B cell (primary cell): ENCODE measurements around the gene ZNF609. TPM values are rescaled to one million over a fixed set of nuclear protein-coding genes. Genes with fewer than 3 reads are reported as not detected.

Source experiments
- ATAC-seq: fragments of 200-7000 bp; cut with Tn5 transposase; one replicate; pipeline ENCODE4 v1.10.0; 2021; ENCODE audit warnings: low read depth, mild to moderate bottlenecking, moderate number of reproducible peaks, moderate library complexity
- CTCF ChIA-PET: fragments of 350-600 bp; sonication (Branson Sonifier 250); formaldehyde crosslinking; loops from one replicate; lab custom pipeline; 2021; ENCODE audit warnings: antibody characterized with exemption, inconsistent platforms; lab: Charles Lee
- POLR2A ChIA-PET: fragments of 350-600 bp; sonication (Branson Sonifier 250); formaldehyde crosslinking; loops from one replicate; lab custom pipeline; 2021; ENCODE audit warnings: antibody characterized with exemption; lab: Charles Lee
- DNase-seq: peaks from one replicate; pipeline ENCODE4 v3.0.0; 2013
- H2AFZ ChIP-seq: 2 replicates; pipeline ENCODE4 v1.6.1; 2012; ENCODE audit warnings: mild to moderate bottlenecking, low read depth, low read length; ENCODE audit not compliant: insufficient read depth, poor library complexity, severe bottlenecking
- H3K27ac ChIP-seq, 2 donors: 1 replicate in 1 of 2; 2 replicates in 1 of 2; pipeline ENCODE4 v1.5.1; 2012 to 2013; ENCODE audit warnings: low read length in 2 of 2, mild to moderate bottlenecking in 2 of 2, moderate library complexity in 1 of 2
- H3K27me3 ChIP-seq, 4 experiments: fragments of 200-600 bp in 1 of 4; sonication (generic) in 1 of 4; replicated peaks in 1 of 4; 1 replicate in 2 of 4; 2 replicates in 2 of 4; pipeline versions ENCODE4 v1.6.1 to v1.7.0; 2013 to 2016; ENCODE audit warnings: low read length in 3 of 4, mild to moderate bottlenecking in 2 of 4, mixed read lengths in 1 of 4, moderate library complexity in 1 of 4; ENCODE audit not compliant: insufficient read depth in 4 of 4, control insufficient read depth in 3 of 4; ENCODE audit errors: control extremely low read depth in 1 of 4
- H3K36me3 ChIP-seq, 2 experiments: replicated peaks in 1 of 2; 1 replicate in 1 of 2; 2 replicates in 1 of 2; pipeline versions ENCODE4 v1.6.1 to v1.7.1; 2013; ENCODE audit warnings: low read length in 1 of 2; ENCODE audit not compliant: insufficient read depth in 2 of 2, control insufficient read depth in 1 of 2; ENCODE audit errors: control extremely low read depth in 1 of 2, extremely low read depth in 1 of 2
- H3K4me1 ChIP-seq, 2 donors: fragments of 200-600 bp in 1 of 2; sonication (generic) in 1 of 2; 1 replicate in 1 of 2; 2 replicates in 1 of 2; pipeline versions ENCODE4 v1.5.1 to v1.6.1; 2013 to 2017; ENCODE audit warnings: low read length in 2 of 2; ENCODE audit not compliant: control insufficient read depth in 2 of 2, insufficient read depth in 2 of 2
- H3K4me2 ChIP-seq: replicated peaks from 2 replicates; pipeline ENCODE3; 2012; ENCODE audit warnings: mild to moderate bottlenecking, low read depth, low read length; ENCODE audit not compliant: poor library complexity, severe bottlenecking
- H3K4me3 ChIP-seq, 5 experiments: fragments of 200-600 bp in 1 of 5; sonication (generic) in 1 of 5; 1 replicate in 3 of 5; 2 replicates in 2 of 5; pipeline versions ENCODE4 v1.5.1 to v1.7.0; 2011 to 2016; ENCODE audit warnings: low read length in 4 of 5, mild to moderate bottlenecking in 4 of 5, low read depth in 2 of 5, control low read depth in 1 of 5, moderate library complexity in 1 of 5; ENCODE audit not compliant: insufficient read depth in 1 of 5; ENCODE audit errors: control extremely low read depth in 1 of 5, extremely low read depth in 1 of 5
- H3K79me2 ChIP-seq: fragments of 200-600 bp; sonication (generic); one replicate; pipeline ENCODE4 v1.6.0; 2016; ENCODE audit warnings: low read length; ENCODE audit not compliant: control insufficient read depth, insufficient read depth
- H3K9ac ChIP-seq: fragments of 200-600 bp; sonication (generic); 2 replicates; pipeline ENCODE4 v1.6.1; 2017; ENCODE audit warnings: mild to moderate bottlenecking, low read length, moderate library complexity
- H3K9me3 ChIP-seq, 3 donors: one replicate each; pipeline versions ENCODE4 v1.6.1 to v1.7.1; 2013; ENCODE audit warnings: low read length in 2 of 3; ENCODE audit not compliant: control insufficient read depth in 2 of 3, insufficient read depth in 1 of 3; ENCODE audit errors: control extremely low read depth in 1 of 3
- H4K20me1 ChIP-seq: 2 replicates; pipeline ENCODE4 v1.6.0; 2012; ENCODE audit warnings: mild to moderate bottlenecking, low read length; ENCODE audit not compliant: insufficient read depth, control insufficient read depth, poor library complexity, severe bottlenecking
- H3K27ac Mint-ChIP-seq: one replicate; pipeline ENCODE4 v1.8.0; 2021; ENCODE audit warnings: mixed read lengths
- H3K27me3 Mint-ChIP-seq: one replicate; pipeline ENCODE4 v1.8.0; 2021; ENCODE audit warnings: mixed read lengths
- H3K4me1 Mint-ChIP-seq: one replicate; pipeline ENCODE4 v1.8.0; 2021; ENCODE audit warnings: mixed read lengths
- H3K4me3 Mint-ChIP-seq: one replicate; pipeline ENCODE4 v1.8.0; 2021; ENCODE audit warnings: mixed read lengths
- H3K9me3 Mint-ChIP-seq: one replicate; pipeline ENCODE4 v1.8.0; 2022; ENCODE audit warnings: mixed read lengths; ENCODE audit not compliant: insufficient read depth
- CTCF ChIP-seq: fragments of 200-600 bp; IDR thresholded peaks from one replicate; pipeline ENCODE4 v1.8.0; 2022; ENCODE audit warnings: antibody characterized with exemption, mild to moderate bottlenecking
- EZH2 ChIP-seq: IDR thresholded peaks from 2 replicates; pipeline ENCODE4 v1.6.1; 2012; ENCODE audit warnings: borderline replicate concordance, low read depth, mild to moderate bottlenecking, moderate library complexity, low read length; ENCODE audit not compliant: insufficient read depth, poor library complexity, severe bottlenecking
- WGBS: methylation state at CpG from one replicate; pipeline ENCODE4 v1.1.5; 2013; ENCODE audit warnings: missing lambda C conversion rate; ENCODE audit not compliant: insufficient coverage; 5-methylcytosine and 5-hydroxymethylcytosine counted together
- intact Hi-C: fragments of 100-400 bp; cut with micrococcal nuclease; formaldehyde crosslinking; loops from one replicate; pipeline ENCODE4 v1.10.0; 2022
- polyA plus RNA-seq: library from polyadenylated mRNA; depleted of rRNA; stranded (reverse); fragments of >200 nt; gene quantifications from 2 replicates; pipeline ENCODE4 v1.2.3, GENCODE V29; 2012
- total RNA-seq, 2 donors: library from RNA; stranded (reverse); fragments of 120-200 nt in 1 of 2; gene quantifications; 1 replicate in 1 of 2; 2 replicates in 1 of 2; pipeline versions ENCODE4 v1.2.3 to v1.2.4, GENCODE V29; 2013 to 2022

The ZNF609 gene
- total and polyA plus RNA-seq, 2 donors (not counting 1 experiment from before 2014, with no cell fraction given), result 5.8 to 32.9 TPM

GRCh38 chr15:64696481-64696880, 236.1 kb downstream of the ZNF609 start:
- Histone ChIP-seq H3K9ac (no peak overlapping the region), H2AFZ (no peak overlapping the region), H4K20me1 (peaks cover 15% of the 10 kb centered on the region), H3K4me2 (no peak overlapping the region), H3K27ac (peak overlapping the region in 1 of 2 donors; percentile 90), H3K4me3 (no peak overlapping the region), H3K27me3 (no peaks in the 10 kb centered on the region), H3K9me3 (no peaks in the 10 kb centered on the region), H3K4me1 (peaks cover 59 to 66% of the 10 kb centered on the region in 2 donors), H3K36me3 (peaks cover 2 to 14% of the 10 kb centered on the region in 2 experiments), H3K79me2 (peaks cover 69% of the 10 kb centered on the region)
- TF ChIP-seq EZH2 (no peak), CTCF (no peak)
- DNase-seq (no peak), ATAC-seq (no peak)
- ChIA-PET POLR2A (no interaction called here), CTCF (interaction anchor here (1.0 to 25.3 kb wide), 4 partner anchors 11 to 197 kb away, joined by 3 to 549 read pairs (median 44); no protein-coding TSS in a partner anchor)
- no CpG with 5 or more reads among the region's 3 CpGs for WGBS
- Mint-ChIP-seq H3K27me3 (no peaks in the 10 kb centered on the region), H3K4me3 (no peak overlapping the region), H3K4me1 (peaks cover 72% of the 10 kb centered on the region), H3K9me3 (no peaks in the 10 kb centered on the region), H3K27ac (peak overlapping the region; percentile 62)
- intact Hi-C loops, result no loop called here

- H3K4me1 ChIP-seq, result peaks cover 67% of the 10 kb centered on the region in 2 donors
- peaks cover 2 to 10% of the 10 kb centered on the region in 2 experiments for H3K36me3 ChIP-seq
- POLR2A ChIA-PET, result interaction anchor here (0.6 kb wide), 1 partner anchor 282 kb away, joined by 8 read pairs; no protein-coding TSS in a partner anchor
- DNase-seq (no peak), ATAC-seq (no peak)
- H3K27me3 Mint-ChIP-seq, result no peaks in the 10 kb centered on the region
- no peak overlapping the region for H3K4me2 ChIP-seq
- 96% methylated on average over 2 of the region's 3 CpGs for WGBS
- peaks cover 69% of the 10 kb centered on the region for H3K79me2 ChIP-seq
- H3K27me3 ChIP-seq, result no peaks in the 10 kb centered on the region
- peak overlapping the region; percentile 62 for H3K27ac Mint-ChIP-seq
- H3K4me3 Mint-ChIP-seq, result no peak overlapping the region
- no peaks in the 10 kb centered on the region for H3K9me3 ChIP-seq
- H3K9me3 Mint-ChIP-seq, result no peaks in the 10 kb centered on the region
- H3K4me3 ChIP-seq, result no peak overlapping the region
- H2AFZ ChIP-seq, result no peak overlapping the region
- H4K20me1 ChIP-seq, result peaks cover 26% of the 10 kb centered on the region
- CTCF ChIA-PET, result interaction anchor here (0.6 to 25.3 kb wide), 5 partner anchors 12 to 290 kb away, joined by 3 to 549 read pairs (median 4); no protein-coding TSS in a partner anchor
- intact Hi-C loops, result no loop called here
- H3K27ac ChIP-seq, result peak overlapping the region in 1 of 2 donors; percentile 90
- peaks cover 82% of the 10 kb centered on the region for H3K4me1 Mint-ChIP-seq
- no peak overlapping the region for H3K9ac ChIP-seq
- TF ChIP-seq EZH2, result no peak
- no peak for TF ChIP-seq CTCF
These were observed 237.6 kb downstream of the ZNF609 start for GRCh38 chr15:64697911-64698369.
